HG02642 (cell line): Measurements from ENCODE around the gene DPF3.

Experiments used
- ATAC-seq: cut with Tn5 transposase; IDR thresholded peaks from one replicate; pipeline ENCODE4 v1.9.1; 2021; ENCODE audit warnings: mild to moderate bottlenecking; ENCODE audit not compliant: unreplicated experiment, poor library complexity

Gene DPF3

DNA sequence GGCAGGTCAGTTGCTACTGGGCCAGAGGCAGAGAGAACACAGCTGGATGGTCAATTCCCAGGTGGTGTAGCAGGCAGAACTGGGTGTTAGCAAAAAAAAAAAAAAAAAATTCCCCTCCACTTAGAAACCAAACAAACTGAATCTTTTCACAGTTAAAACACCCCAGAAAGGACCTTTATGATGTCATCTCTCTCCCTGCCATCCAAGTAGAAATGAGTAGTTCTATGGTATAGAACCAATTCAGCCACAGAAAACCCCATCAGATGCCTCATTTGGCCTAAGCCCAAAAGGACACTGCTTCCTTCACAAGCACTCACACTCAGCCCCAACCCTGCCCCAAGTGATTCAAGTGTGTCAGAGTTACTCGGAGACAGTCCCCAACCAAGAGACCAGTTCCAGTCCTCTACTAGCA, 230.8 kb downstream of the DPF3 start:
- no peak for ATAC-seq

DNA sequence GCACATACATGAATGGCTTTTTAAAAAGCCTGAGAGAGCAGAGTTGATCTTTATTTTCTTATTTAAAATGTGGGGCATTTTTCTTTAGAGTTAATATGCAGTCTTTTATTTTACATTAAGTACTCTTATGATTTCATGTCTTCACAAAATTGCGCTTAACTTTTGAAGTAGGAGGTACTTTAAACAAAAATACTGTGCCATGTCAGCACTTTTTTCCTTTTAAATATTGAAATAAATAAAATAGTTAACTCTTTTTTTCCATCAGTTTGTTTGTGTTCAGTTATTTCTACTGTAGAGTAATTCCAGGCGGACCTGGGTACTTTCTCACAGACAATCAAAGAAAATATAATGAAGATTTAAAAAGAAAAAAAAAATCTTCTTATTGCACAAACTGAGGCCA, 231.7 kb downstream of the DPF3 start:
- no peak for ATAC-seq

DNA sequence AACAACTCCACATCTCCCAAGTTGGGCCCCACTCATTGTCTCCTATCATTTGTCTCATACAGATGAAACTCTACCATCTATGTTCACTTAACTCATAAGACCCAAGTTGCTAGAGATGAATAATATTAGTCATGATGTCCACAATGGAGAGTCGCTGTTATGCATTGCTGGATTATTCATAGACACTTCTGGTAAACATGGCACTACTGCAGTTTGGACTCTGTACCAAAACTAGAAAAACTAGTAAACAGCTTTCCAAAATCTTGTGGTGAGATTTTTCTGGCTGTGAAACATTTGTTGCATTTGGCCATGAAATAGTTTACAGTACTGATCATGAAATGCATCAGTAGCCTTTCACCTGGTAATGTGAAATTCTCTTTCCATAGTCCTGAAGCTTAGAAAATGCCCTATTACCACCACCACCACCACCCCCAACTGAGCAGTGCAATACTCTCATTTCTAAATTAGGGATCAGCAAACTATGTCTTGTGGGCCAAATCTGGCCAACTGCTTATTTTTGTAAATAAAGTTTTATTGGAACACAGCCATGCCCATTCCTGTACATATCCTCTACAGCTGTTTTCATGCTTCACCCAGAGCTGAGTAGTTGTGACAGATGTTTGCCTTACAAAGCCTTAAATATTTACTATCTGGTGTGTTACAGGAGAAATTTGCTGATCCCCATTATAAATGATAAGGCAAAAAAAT, 236.5 kb downstream of the DPF3 start:
- no peak for ATAC-seq

DNA sequence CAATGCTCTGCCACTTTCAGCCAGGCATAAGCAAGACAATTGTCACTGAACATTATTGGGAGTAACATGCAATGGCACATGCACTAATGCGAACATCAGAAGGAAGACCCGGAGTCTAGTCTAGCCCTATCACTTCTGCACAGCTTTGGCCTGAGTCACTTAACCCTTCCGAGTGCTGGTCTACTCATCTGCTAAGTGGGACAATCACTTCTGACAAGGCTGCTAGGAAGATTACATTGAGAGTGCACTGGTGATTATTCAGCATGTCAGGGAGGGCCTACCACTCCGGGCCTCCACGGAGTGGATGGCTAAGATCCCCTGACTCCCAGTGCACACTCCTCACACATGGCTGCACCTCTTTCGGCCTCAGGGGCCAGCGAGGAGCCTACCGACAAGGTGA, 240.9 kb downstream of the DPF3 start:
- no peak for ATAC-seq

DNA sequence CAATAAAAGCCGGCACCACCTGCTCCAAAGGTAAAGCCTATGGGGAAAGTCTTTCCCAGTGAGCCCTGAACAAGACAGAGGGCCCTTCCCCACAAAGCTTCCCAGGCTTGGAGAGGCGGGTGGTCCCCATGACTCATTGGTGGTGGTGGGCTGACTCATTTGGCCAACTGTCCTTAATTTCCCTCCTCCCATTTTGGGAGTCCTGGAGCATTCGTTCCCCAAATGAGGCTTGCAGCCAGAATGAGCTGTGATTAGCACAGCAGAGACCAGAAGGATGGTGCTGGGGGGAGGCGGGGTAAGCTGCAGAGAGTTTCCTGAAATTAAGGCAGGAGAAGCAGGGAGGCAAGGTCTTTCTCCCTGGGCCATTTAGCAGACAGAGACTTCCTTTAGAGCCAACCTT, 241.7 kb downstream of the DPF3 start:
- no peak for ATAC-seq

DNA sequence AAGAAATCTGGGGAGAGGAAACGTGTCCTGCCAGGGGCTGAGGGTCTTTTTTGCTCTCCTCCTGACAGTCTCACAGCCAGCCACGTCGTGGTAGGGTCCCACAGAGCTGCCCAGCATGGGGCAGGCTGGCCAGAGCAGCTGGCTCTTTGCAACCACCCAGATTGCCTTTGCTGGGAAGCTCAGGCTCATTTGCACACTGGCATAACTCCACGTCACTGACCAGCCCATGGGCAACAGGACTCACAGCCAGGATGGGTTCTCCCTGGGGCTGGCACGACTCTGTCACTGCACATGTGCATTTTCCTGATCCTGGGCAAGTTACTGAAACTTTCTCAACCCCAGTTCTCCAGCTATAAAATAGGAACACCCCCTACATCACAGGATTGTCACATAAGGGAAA, 242.2 kb downstream of the DPF3 start:
- no peak for ATAC-seq

DNA sequence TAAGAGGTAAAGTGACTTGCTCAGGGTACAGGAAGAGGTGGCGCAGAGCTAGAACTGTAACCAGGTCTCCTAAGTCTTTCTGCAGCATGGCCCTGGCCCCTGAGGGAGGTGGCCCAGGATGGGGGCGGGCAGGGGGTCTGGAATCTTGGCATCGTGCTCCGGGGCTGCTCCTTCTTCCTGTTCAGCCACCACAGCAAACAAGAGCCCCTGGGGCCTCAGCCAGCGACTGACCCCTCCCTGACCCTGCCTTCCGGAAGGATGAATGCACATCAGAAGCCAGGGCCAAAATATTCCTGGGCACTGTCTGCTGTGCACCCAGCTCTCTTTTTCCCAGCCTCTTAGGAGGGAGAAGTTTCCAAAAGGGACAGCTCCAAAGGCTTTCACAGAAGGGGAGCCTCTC, 242.8 kb downstream of the DPF3 start:
- ATAC-seq: no peak

DNA sequence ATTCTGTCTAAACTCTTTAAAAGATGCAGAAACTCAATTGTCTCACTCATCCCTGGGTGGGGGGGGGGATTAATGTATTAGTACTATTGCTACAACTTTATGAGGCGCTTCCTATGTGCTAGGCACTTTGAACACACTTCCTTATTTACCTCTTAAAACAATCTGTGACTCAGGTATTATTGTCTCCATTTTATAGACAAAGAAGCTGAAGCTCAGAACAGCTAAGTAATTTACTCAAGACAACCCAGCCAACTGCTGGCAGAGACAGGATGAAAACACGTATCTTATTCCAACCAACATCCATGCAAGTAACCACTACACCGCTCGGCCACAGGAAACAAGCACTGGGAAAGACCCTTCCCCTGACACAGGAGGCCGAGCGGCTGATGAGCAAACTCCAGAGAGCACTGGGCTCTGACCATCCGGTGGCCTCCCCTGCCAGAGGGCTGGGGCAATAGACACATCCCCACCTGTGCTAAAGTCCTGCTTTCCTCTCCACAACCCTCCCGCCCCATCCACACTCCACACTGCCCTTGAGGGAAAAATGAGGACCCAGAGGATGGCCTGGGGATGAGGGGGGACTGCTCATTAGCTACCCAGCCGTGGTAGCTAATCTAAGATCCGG, 244.2 kb downstream of the DPF3 start:
- ATAC-seq: no peak

DNA sequence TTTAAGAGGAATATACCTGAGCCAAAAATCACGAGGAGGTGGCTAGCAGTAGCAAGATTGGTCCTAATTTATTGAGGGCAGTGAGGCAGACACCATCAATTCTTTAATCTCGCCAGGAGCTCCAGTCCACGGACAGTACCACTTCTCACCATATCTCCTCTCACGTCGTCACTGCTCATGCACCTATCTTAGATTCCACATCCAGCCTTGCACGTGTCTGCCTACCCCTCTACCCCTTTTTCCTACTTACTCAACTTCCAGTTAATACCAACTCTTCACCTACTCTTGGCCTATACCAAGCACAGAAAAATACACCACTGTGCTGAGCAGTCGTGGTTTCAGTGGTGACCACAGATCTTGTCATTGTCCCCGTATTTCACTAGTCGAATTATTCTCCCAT, 246.1 kb downstream of the DPF3 start:
- no peak for ATAC-seq

DNA sequence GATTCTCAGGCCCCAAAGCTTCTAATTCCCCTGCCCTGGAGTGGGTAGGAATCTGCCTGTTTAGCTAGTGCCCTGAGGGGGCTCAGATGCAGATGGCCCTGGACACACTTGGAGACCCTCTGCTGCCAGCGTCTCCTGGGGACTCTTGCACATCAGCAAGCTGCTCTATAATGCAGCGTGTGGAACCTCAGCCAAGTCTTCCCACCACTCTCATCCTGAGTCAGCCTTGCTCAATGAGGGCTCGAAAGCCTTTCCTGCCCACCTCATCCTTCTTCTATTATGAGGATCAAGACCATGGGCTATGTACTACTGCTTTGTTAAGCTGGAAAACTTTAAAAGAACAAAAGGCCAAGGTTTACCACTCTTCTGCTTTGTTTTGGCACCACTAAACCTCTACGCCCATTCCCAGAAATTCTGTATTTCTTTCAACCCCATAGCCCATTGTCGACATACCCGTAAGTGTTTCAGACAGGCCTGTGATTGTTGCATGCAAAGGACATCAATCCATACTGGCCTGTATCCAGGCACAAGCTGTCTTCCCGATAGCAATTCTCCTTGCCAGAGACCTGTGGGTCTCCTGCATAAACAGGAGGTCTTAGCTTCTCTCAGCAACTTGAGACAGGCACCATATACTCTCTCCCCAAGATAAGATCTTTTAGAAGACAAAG, 246.9 kb downstream of the DPF3 start:
- ATAC-seq: no peak

DNA sequence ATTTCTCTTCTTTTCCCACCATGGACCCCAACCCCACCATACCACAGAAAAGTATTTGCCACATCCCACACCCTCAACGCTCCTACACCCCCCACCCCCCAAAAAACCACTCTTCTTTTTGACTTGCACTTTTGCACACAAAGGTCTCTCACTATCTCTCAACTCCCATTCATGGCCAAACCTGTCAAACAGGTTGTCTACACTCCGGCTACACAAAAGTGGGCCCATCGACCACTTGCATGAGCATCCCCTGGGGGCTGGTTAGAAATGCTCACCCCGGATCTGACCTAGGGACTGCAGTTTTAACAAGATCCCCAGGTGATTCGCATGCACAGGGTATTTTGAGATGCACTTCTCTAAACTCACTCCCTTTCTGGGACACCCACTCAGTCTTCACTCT, 248.2 kb downstream of the DPF3 start:
- no peak for ATAC-seq

DNA sequence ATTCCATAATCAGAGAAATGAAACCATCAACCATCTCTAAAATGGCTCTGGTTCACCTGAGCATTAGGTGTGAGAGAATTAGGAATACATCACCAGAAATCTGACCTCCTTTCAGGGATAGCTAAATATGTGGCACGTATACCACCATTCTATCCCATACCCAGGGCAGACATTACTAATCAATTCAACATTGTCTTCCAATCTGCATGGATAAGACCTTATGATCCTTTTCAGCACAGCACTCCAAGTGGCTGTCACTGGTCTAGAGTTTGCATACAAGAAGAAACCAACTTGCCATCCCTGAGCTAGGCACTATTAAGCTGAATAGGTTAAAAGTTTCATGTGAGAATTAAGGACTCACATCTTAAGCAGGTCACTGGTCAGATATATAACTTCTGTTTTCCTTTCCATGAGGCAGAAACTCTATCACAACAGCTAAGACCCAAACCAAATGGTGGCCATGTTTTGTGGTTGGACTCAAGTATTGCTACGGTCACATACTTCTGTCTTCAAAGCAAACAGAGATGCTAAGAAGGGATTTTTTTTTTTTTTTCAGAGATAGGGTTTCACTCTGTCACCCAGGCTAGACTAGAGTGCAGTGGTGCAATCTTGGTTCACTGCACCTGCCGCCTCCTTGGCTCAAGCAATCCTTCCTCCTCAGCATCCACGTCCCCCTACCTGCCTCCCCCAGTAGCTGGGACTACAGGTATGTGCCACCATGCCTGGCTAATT, 249.0 kb downstream of the DPF3 start:
- ATAC-seq: no peak

DNA sequence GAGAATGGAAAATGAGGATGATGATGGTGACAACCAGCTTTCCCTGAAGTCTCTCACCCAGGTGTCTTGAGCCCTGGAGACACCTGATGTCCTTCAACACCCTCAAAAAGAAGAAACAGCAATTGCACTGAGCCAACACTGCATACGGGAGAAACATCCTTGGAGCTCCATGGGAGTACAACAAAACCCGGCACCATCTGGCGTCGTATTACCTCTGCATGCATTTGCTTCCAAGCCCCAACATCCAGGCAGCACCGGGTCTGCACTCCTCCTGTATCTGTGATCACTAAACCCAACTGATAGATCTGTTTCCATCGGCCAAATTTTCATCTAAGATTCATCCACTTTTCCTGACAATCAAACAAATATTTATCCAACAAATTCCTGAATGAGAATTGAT, 249.9 kb downstream of the DPF3 start:
- ATAC-seq: no peak

DNA sequence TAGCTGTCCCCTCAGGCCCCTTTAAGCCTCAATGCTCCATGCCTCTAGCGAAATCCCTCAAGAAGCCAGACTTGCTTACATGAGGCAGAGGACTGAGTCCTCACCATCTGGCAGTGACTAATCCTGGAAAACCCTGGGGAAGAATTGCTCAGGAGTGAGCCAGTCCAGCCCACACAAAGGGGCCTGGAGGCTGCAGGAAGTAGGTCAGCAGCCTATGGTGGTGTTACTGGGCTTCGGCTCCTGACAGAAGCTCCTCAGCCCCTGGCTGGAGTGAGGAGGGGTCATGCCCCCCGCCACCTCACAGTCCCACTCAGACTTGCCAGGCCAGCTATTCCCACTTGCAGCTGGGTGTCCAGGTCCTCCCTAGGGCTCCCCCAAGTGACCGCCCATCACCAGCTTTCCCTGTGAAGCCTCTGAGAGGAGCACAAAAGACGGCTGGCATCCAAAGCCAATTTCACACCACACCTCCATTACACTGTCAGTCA, 250.5 kb downstream of the DPF3 start:
- no peak for ATAC-seq

DNA sequence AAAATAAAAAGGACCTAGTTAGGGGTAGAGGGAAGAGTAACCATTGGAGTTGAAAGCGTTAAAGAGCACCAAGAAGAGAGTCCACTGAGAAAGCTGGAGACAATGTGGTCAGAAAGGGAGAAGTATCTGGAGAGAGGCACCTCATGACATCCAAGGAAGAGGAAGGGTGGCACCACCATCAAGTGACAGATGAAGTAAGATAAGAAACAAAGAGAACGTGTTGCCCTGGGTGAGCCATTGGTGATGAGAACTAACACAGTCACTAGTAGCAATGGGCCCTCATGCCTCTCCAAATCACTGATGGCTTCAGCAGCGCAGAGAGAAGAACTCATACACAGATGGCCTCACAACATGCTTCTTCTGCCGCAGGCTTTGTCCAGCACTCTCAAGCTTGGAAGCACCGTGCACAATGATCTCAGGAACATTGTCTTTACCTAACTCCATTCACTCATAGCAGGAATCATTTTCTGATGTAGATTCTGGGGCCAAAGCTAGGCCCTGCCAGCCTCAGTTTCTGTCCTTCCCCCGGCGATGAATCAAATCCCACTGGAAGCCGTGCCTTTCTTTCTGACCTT, 252.9 kb downstream of the DPF3 start:
- no peak for ATAC-seq

DNA sequence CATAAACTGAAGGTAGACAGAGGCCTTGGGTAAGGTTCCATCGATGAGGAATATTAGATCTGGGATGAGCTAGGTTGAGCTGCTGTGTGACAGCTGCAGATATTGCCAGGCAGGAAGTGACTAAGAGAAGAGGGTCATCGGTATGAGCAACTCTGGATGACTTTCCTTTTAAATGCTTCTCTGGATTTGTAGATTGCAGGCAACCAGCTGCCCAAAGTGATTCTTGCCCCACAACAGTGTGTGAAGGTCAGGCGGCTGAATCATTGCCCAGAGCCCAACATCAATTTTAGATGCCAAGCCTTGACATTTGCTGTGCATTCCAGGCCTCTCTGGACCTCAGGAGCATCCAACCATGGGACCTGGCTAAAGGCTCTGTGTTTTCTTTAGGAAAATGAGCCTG, 255.9 kb downstream of the DPF3 start:
- no peak for ATAC-seq

DNA sequence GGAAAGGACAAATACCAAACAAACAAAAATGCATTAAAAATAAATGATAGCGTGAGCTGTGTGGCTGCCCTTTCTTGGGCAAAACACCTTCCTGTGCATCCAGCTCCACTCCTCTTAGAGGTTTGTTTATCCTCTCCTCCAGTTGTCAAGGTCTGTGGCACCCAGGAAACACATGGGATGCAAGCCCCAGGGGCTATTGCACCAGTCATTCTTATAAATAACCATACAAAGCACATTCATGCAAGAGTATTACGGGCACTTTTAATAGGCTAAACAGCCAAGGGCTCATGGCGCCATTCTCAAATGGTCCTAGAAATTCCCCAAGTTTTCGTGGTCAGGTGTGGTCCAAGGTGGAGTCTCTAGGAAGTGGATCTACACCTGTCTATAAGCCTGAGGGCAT, 257.0 kb downstream of the DPF3 start:
- ATAC-seq: no peak

DNA sequence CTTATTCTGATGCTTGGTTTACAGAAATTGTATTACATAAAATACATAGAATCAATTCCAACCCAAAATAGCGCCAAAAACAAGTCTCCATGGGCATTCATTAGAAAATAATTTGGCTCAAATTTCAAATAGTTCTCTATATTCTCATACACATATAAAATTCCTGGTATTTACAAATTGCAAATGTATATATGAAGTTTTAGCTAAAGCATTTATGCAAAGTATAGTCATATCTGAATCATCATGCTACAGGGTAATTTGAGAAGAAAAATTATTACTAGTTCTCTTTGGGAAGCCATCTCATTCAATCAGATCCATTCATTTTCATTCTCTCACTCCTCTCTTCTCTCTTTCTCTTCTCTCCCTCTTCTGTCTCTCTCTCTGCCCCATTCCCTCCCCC, 257.8 kb downstream of the DPF3 start:
- ATAC-seq: no peak

DNA sequence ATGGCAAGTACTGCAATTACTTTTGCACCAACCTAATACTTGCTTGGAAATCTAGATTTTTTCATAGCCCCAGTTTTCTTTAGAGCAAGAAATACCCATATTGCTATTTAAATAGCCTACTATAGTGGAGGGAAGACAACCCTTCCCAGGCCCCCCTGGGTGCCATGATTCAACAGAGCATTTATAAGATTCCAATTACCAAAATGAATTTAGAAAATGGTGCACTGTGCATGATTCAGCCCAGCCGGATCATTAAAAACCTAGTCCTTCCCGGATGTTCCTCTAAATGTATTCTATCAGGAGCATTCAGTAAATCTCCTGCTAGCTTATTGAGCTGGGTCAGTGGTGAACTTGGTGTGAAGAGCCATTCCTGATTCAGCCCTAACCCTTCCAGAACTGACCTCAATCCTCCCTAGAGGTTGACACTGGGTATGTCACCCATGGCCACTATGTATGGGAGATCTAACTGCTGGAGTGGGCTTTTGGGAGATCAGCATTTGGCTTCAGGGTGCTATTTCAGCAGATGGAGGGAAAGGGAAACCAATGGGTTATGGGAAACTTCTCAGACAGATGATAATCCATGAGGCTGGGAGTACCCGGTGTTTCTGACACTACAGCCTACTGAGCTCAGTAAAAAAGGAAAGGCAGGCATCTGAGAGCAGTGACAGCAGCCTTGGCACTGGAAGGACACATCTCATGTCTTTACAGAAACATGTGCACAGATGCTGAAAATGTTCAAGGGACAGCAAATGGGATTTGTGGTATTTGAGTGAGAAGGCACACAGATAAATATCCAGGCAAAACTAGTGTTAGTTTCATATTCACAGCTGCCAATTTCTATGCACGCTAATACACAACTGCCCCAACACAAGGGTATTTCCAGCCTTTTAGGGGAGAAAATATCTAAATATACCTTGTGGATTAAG, 258.9 kb downstream of the DPF3 start:
- ATAC-seq: peak; percentile 57

DNA sequence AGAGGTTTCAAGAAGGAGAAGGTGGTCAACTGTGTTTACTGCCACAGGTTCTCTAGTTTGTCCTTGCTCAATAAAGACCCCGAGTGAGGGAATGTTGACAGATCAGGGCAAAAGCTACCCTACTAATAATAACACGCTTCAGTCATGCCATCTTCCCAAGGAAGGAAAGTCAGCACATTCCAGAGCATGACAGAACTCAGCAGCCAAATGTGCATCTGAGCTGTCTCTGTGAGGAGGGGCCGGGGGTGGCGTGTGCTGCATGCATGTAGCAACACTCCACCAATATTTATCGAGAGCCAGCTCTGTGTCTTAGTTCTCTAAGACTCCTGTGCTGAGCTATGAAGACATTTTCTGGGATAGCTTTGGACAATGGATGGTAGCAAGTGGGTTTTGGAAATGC, 260.4 kb downstream of the DPF3 start:
- no peak for ATAC-seq
